H9 (cell line): ENCODE results near the gene SLC38A11. TPM values are rescaled to one million over a fixed set of nuclear protein-coding genes. Genes with fewer than 3 reads are reported as not detected.

Experiments used
- DNase-seq: peaks from one replicate; pipeline ENCODE4 v3.0.0-alpha.2; 2017
- H2AFZ ChIP-seq: one replicate; pipeline ENCODE4 v1.6.1; 2013; ENCODE audit warnings: mild to moderate bottlenecking, low read length, control low read depth, moderate library complexity
- H2AK5ac ChIP-seq: 2 replicates; pipeline ENCODE4 v1.6.1; 2013; ENCODE audit warnings: low read length, control low read depth, mixed read lengths; ENCODE audit not compliant: insufficient read length
- H2BK120ac ChIP-seq: one replicate; pipeline ENCODE4 v1.6.1; 2013; ENCODE audit warnings: low read depth, mild to moderate bottlenecking, low read length, control low read depth, inconsistent platforms; ENCODE audit not compliant: poor library complexity, severe bottlenecking
- H2BK12ac ChIP-seq: 2 replicates; pipeline ENCODE4 v1.6.1; 2013; ENCODE audit warnings: low read length, control low read depth, mixed read lengths, low read depth; ENCODE audit not compliant: insufficient read length
- H2BK15ac ChIP-seq: 2 replicates; pipeline ENCODE4 v1.6.1; 2013; ENCODE audit warnings: low read depth, low read length, control low read depth
- H2BK20ac ChIP-seq: one replicate; pipeline ENCODE4 v1.6.1; 2013; ENCODE audit warnings: low read depth, mild to moderate bottlenecking, low read length, control low read depth, inconsistent platforms; ENCODE audit not compliant: poor library complexity, severe bottlenecking
- H2BK5ac ChIP-seq: 2 replicates; pipeline ENCODE4 v1.6.1; 2013; ENCODE audit warnings: low read length, control low read depth, mixed read lengths; ENCODE audit not compliant: insufficient read length
- H3K14ac ChIP-seq: 2 replicates; pipeline ENCODE4 v1.6.1; 2013; ENCODE audit warnings: low read length, control low read depth; ENCODE audit not compliant: insufficient read depth
- H3K18ac ChIP-seq: 2 replicates; pipeline ENCODE4 v1.6.1; 2013; ENCODE audit warnings: low read depth, mild to moderate bottlenecking, mixed read lengths, low read length, control low read depth; ENCODE audit not compliant: insufficient read length
- H3K23ac ChIP-seq: 2 replicates; pipeline ENCODE4 v1.6.1; 2013; ENCODE audit warnings: low read length, control low read depth, mixed read lengths, low read depth; ENCODE audit not compliant: insufficient read length
- H3K23me2 ChIP-seq: 2 replicates; pipeline ENCODE4 v1.6.1; 2013; ENCODE audit warnings: low read depth, mild to moderate bottlenecking, mixed read lengths, low read length, control low read depth; ENCODE audit not compliant: insufficient read length, poor library complexity, severe bottlenecking
- H3K27ac ChIP-seq: 2 replicates; pipeline ENCODE4 v1.5.1; 2013; ENCODE audit warnings: low read length, control low read depth, mixed read lengths, low read depth; ENCODE audit not compliant: insufficient read length
- H3K27me3 ChIP-seq: 2 replicates; pipeline ENCODE4 v1.6.1; 2013; ENCODE audit warnings: low read length, control low read depth, inconsistent platforms; ENCODE audit not compliant: insufficient read depth
- H3K4ac ChIP-seq: 2 replicates; pipeline ENCODE4 v1.6.1; 2013; ENCODE audit warnings: low read depth, mild to moderate bottlenecking, control low read depth, inconsistent platforms, low read length, moderate library complexity
- H3K4me1 ChIP-seq: 2 replicates; pipeline ENCODE4 v1.6.1; 2013; ENCODE audit warnings: low read length, control low read depth, inconsistent platforms; ENCODE audit not compliant: insufficient read depth
- H3K4me2 ChIP-seq: 2 replicates; pipeline ENCODE4 v1.6.1; 2013; ENCODE audit warnings: low read length, control low read depth, mixed read lengths; ENCODE audit not compliant: insufficient read length, insufficient read depth
- H3K56ac ChIP-seq: 2 replicates; pipeline ENCODE4 v1.6.1; 2013; ENCODE audit warnings: low read depth, mild to moderate bottlenecking, mixed read lengths, low read length, control low read depth; ENCODE audit not compliant: insufficient read length
- H3K79me1 ChIP-seq: 2 replicates; pipeline ENCODE4 v1.6.1; 2013; ENCODE audit warnings: low read depth, mild to moderate bottlenecking, moderate library complexity, low read length, control low read depth, inconsistent platforms; ENCODE audit not compliant: insufficient read depth, poor library complexity, severe bottlenecking
- H3K79me2 ChIP-seq: 2 replicates; pipeline ENCODE4 v1.6.1; 2013; ENCODE audit warnings: low read length, control low read depth, inconsistent platforms; ENCODE audit not compliant: insufficient read depth
- H3K9ac ChIP-seq: 2 replicates; pipeline ENCODE4 v1.6.1; 2013; ENCODE audit warnings: low read length, control low read depth, mixed read lengths; ENCODE audit not compliant: insufficient read length; ENCODE audit errors: extremely low read depth
- H3K9me3 ChIP-seq: one replicate; pipeline ENCODE4 v1.6.1; 2013; ENCODE audit warnings: low read depth, low read length, inconsistent platforms; ENCODE audit not compliant: control insufficient read depth
- H3T11ph ChIP-seq: one replicate; pipeline ENCODE4 v1.6.1; 2013; ENCODE audit warnings: mild to moderate bottlenecking, low read length, control low read depth, inconsistent platforms
- H4K20me1 ChIP-seq: one replicate; pipeline ENCODE4 v1.6.1; 2013; ENCODE audit not compliant: control insufficient read depth, insufficient read length, insufficient read depth
- H4K5ac ChIP-seq: 2 replicates; pipeline ENCODE4 v1.6.1; 2013; ENCODE audit warnings: low read depth, mild to moderate bottlenecking, mixed read lengths, low read length, control low read depth; ENCODE audit not compliant: insufficient read length
- H4K8ac ChIP-seq: replicated peaks from 2 replicates; pipeline ENCODE4 v1.6.1; 2013; ENCODE audit warnings: low read length, control low read depth, mixed read lengths, low read depth; ENCODE audit not compliant: insufficient read length
- H4K91ac ChIP-seq: 2 replicates; pipeline ENCODE4 v1.6.1; 2013; ENCODE audit warnings: low read depth, mild to moderate bottlenecking, moderate library complexity, mixed read lengths, low read length, control low read depth; ENCODE audit not compliant: insufficient read length
- H3K27ac Mint-ChIP-seq, 3 experiments: 2 replicates in 2 of 3; 3 replicates in 1 of 3; pipeline ENCODE4 v1.8.0; 2020 to 2021; ENCODE audit warnings: mixed read lengths in 3 of 3, mild to moderate bottlenecking in 1 of 3, moderate library complexity in 1 of 3
- H3K27me3 Mint-ChIP-seq: 2 replicates; pipeline ENCODE4 v1.8.0; 2021; ENCODE audit warnings: low read depth, mild to moderate bottlenecking, moderate library complexity, mixed read lengths
- H3K36me3 Mint-ChIP-seq, 3 experiments: 2 replicates in 2 of 3; 3 replicates in 1 of 3; pipeline ENCODE4 v1.8.0; 2020 to 2021; ENCODE audit warnings: low read depth in 3 of 3, mixed read lengths in 3 of 3; ENCODE audit not compliant: insufficient read depth in 1 of 3
- H3K4me1 Mint-ChIP-seq, 2 experiments: 2 replicates each; pipeline ENCODE4 v1.8.0; 2020; ENCODE audit warnings: mixed read lengths in 2 of 2
- H3K4me3 Mint-ChIP-seq, 2 experiments: 2 replicates in 1 of 2; 3 replicates in 1 of 2; pipeline ENCODE4 v1.8.0; 2020 to 2021; ENCODE audit warnings: mild to moderate bottlenecking in 2 of 2, mixed read lengths in 2 of 2, moderate library complexity in 1 of 2
- H3K9me3 Mint-ChIP-seq, 2 experiments: 2 replicates in 1 of 2; 3 replicates in 1 of 2; pipeline ENCODE4 v1.8.0; 2020; ENCODE audit warnings: mild to moderate bottlenecking in 2 of 2, mixed read lengths in 2 of 2, moderate library complexity in 1 of 2
- WGBS: extraction: QIAGEN DNeasy Blood & Tissue Kit; methylation state at CpG from one replicate; pipeline ENCODE4 v1.1.7; 2013; ENCODE audit warnings: missing lambda C conversion rate, low lambda C conversion rate, mixed read lengths; ENCODE audit not compliant: insufficient read length; ENCODE audit errors: extremely low coverage; 5-methylcytosine and 5-hydroxymethylcytosine counted together
- total RNA-seq: library from RNA; stranded (reverse); gene quantifications from 2 replicates; pipeline ENCODE4 v1.2.1, GENCODE V29; 2021
- TF ChIP-seq, protein P1 (sequence below): fragments of 200-600 bp; sonication (generic); conservative IDR thresholded peaks from 3 replicates; pipeline ENCODE4 v1.8.0; 2021; ENCODE audit warnings: antibody characterized with exemption, mild to moderate bottlenecking

Gene SLC38A11
- total RNA-seq, 1 experiment from 2014 or later, result not detected

GRCh38 chr2:164896226-164896625, 59.1 kb downstream of the SLC38A11 start:
- H3K14ac ChIP-seq, result no peak overlapping the region
- no peak overlapping the region for H3K27ac ChIP-seq
- WGBS, result no CpG with 5 or more reads among the region's 4 CpGs

More at GRCh38 chr2:164896226-164896625, 59.1 kb downstream of the SLC38A11 start:
- Histone ChIP-seq H3K23ac (no peak overlapping the region), H2BK15ac (no peak overlapping the region), H2BK12ac (no peak overlapping the region), H3K56ac (no peak overlapping the region), H4K91ac (no peak overlapping the region), H2BK120ac (no peak overlapping the region), H4K5ac (no peak overlapping the region), H3K4ac (no peak overlapping the region), H3K27me3 (no peaks in the 10 kb centered on the region), H3K23me2 (no peaks in the 10 kb centered on the region), H3K4me2 (no peak overlapping the region), H3K9me3 (no peaks in the 10 kb centered on the region), H2BK20ac (no peak overlapping the region), H2BK5ac (no peak overlapping the region), H3K79me2 (no peaks in the 10 kb centered on the region), H4K20me1 (no peaks in the 10 kb centered on the region), H2AFZ (no peak overlapping the region), H4K8ac (no peak overlapping the region), H3K4me1 (peaks cover 9% of the 10 kb centered on the region; the same call in 1 of the 2 replicates), H3K79me1 (no peaks in the 10 kb centered on the region), H2AK5ac (no peak overlapping the region), H3K9ac (no peak overlapping the region), H3K18ac (no peak overlapping the region), H3T11ph (no peak overlapping the region)
- no peaks in the 10 kb centered on the region for H3K36me3 Mint-ChIP-seq
- peaks cover 20% of the 10 kb centered on the region in 2 experiments for H3K4me1 Mint-ChIP-seq
- no peak overlapping the region for H3K4me3 Mint-ChIP-seq
- no peak overlapping the region for H3K27ac Mint-ChIP-seq
- TF ChIP-seq, protein P1, sequence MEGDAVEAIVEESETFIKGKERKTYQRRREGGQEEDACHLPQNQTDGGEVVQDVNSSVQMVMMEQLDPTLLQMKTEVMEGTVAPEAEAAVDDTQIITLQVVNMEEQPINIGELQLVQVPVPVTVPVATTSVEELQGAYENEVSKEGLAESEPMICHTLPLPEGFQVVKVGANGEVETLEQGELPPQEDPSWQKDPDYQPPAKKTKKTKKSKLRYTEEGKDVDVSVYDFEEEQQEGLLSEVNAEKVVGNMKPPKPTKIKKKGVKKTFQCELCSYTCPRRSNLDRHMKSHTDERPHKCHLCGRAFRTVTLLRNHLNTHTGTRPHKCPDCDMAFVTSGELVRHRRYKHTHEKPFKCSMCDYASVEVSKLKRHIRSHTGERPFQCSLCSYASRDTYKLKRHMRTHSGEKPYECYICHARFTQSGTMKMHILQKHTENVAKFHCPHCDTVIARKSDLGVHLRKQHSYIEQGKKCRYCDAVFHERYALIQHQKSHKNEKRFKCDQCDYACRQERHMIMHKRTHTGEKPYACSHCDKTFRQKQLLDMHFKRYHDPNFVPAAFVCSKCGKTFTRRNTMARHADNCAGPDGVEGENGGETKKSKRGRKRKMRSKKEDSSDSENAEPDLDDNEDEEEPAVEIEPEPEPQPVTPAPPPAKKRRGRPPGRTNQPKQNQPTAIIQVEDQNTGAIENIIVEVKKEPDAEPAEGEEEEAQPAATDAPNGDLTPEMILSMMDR, result no peak
- peaks cover 1 to 3% of the 10 kb centered on the region in 2 experiments; a peak in 1 of 5 replicates for H3K9me3 Mint-ChIP-seq
- no peaks in the 10 kb centered on the region for H3K27me3 Mint-ChIP-seq
- no peak for DNase-seq
